H1 (cell line): ENCODE measurements around the gene PLEKHA5. TPM values are rescaled to one million over a fixed set of nuclear protein-coding genes. Genes with fewer than 3 reads are reported as not detected.

Experiments
- CTCF ChIA-PET: fragments of 300-600 bp; sonication (Branson Sonifier 250); formaldehyde crosslinking; loops from one replicate; lab custom pipeline; 2021; ENCODE audit not compliant: partially characterized antibody; lab: Charles Lee
- POLR2A ChIA-PET: fragments of 300-600 bp; sonication (Branson Sonifier 250); formaldehyde crosslinking; loops from one replicate; lab custom pipeline; 2021; ENCODE audit warnings: inconsistent platforms; ENCODE audit not compliant: partially characterized antibody; lab: Charles Lee
- DNase-seq, 2 experiments: peaks; one replicate each; pipeline versions ENCODE4 v3.0.0 to v3.0.0-alpha.2; 2010 to 2022; ENCODE audit warnings: low spot score in 2 of 2, low read depth in 1 of 2, mixed read lengths in 1 of 2
- FAIRE-seq: peaks from 2 replicates; lab custom pipeline; 2011; peaks lifted over from hg19 to GRCh38; lab: Jason Lieb, UNC
- H2AFZ ChIP-seq: 2 replicates; pipeline ENCODE4 v1.8.1; 2012; ENCODE audit warnings: low read length, inconsistent platforms
- H2AK5ac ChIP-seq: 2 replicates; pipeline ENCODE4 v1.6.1; 2013; ENCODE audit warnings: low read depth, low read length
- H2BK120ac ChIP-seq: replicated peaks from 2 replicates; pipeline ENCODE3; 2013; ENCODE audit warnings: low read depth, low read length, inconsistent platforms
- H2BK12ac ChIP-seq: 2 replicates; pipeline ENCODE4 v1.6.1; 2013; ENCODE audit warnings: low read depth, low read length
- H2BK15ac ChIP-seq: 2 replicates; pipeline ENCODE4 v1.6.1; 2013; ENCODE audit warnings: low read length
- H2BK20ac ChIP-seq: 2 replicates; pipeline ENCODE4 v1.6.1; 2013; ENCODE audit warnings: low read length
- H2BK5ac ChIP-seq: 2 replicates; pipeline ENCODE4 v1.6.1; 2013; ENCODE audit warnings: low read depth, low read length
- H3K14ac ChIP-seq: 2 replicates; pipeline ENCODE4 v1.6.1; 2013; ENCODE audit warnings: inconsistent platforms; ENCODE audit not compliant: insufficient read length
- H3K18ac ChIP-seq: 2 replicates; pipeline ENCODE4 v1.6.1; 2013; ENCODE audit warnings: low read length; ENCODE audit errors: extremely low read depth
- H3K23ac ChIP-seq: 2 replicates; pipeline ENCODE4 v1.6.1; 2013; ENCODE audit warnings: inconsistent platforms; ENCODE audit not compliant: insufficient read length
- H3K23me2 ChIP-seq: 2 replicates; pipeline ENCODE4 v1.6.1; 2013; ENCODE audit warnings: low read depth, low read length
- H3K27ac ChIP-seq: 2 replicates; pipeline ENCODE4 v1.6.1; 2011; ENCODE audit warnings: low read depth, low read length, inconsistent platforms
- H3K27me3 ChIP-seq, 4 experiments: replicated peaks in 1 of 4; 1 replicate in 1 of 4; 2 replicates in 3 of 4; pipeline versions ENCODE4 v1.6.1 to v1.8.1; 2011 to 2013; ENCODE audit warnings: low read length in 3 of 4, mild to moderate bottlenecking in 3 of 4, inconsistent platforms in 2 of 4, mixed read lengths in 2 of 4, moderate library complexity in 1 of 4; ENCODE audit not compliant: control insufficient read depth in 3 of 4, insufficient read depth in 3 of 4; ENCODE audit errors: extremely low read depth in 1 of 4
- H3K36me3 ChIP-seq, 4 experiments: 2 replicates each; pipeline versions ENCODE4 v1.6.1 to v1.8.1; 2011 to 2013; ENCODE audit warnings: mild to moderate bottlenecking in 4 of 4, low read length in 3 of 4, moderate library complexity in 2 of 4, control low read depth in 1 of 4, inconsistent platforms in 1 of 4; ENCODE audit not compliant: insufficient read depth in 4 of 4, control insufficient read depth in 2 of 4
- H3K4ac ChIP-seq: replicated peaks from 2 replicates; pipeline ENCODE3; 2013; ENCODE audit warnings: low read length, low read depth, mixed read lengths, inconsistent platforms; ENCODE audit not compliant: insufficient read length
- H3K4me1 ChIP-seq, 4 experiments: replicated peaks in 1 of 4; 1 replicate in 1 of 4; 2 replicates in 3 of 4; pipeline versions ENCODE4 v1.6.1 to v1.8.1; 2011 to 2013; ENCODE audit warnings: low read length in 3 of 4, inconsistent platforms in 2 of 4, mixed read lengths in 1 of 4; ENCODE audit not compliant: insufficient read depth in 4 of 4, control insufficient read depth in 3 of 4
- H3K4me2 ChIP-seq, 2 experiments: 2 replicates each; pipeline versions ENCODE4 v1.6.1 to v1.8.1; 2011 to 2013; ENCODE audit warnings: low read depth in 2 of 2, low read length in 2 of 2, control low read depth in 1 of 2, inconsistent platforms in 1 of 2, mild to moderate bottlenecking in 1 of 2; ENCODE audit not compliant: insufficient read depth in 1 of 2
- H3K4me3 ChIP-seq, 4 experiments: fragments of 200-600, 300-600 bp in 1 of 4; sonication (generic), shearing (Covaris generic), sonication (Bioruptor Twin) in 1 of 4; 2 replicates each; pipeline versions ENCODE4 v1.5.1 to v1.8.1; 2011 to 2016; ENCODE audit warnings: low read length in 4 of 4, low read depth in 3 of 4, control low read depth in 2 of 4, inconsistent platforms in 2 of 4, mild to moderate bottlenecking in 2 of 4, mixed read lengths in 1 of 4, moderate library complexity in 1 of 4; ENCODE audit not compliant: insufficient read depth in 2 of 4; ENCODE audit errors: extremely low read depth in 1 of 4
- H3K56ac ChIP-seq: replicated peaks from 2 replicates; pipeline ENCODE3; 2013; ENCODE audit warnings: low read depth, mild to moderate bottlenecking, mixed read lengths, low read length, inconsistent platforms; ENCODE audit not compliant: insufficient read length
- H3K79me1 ChIP-seq: 2 replicates; pipeline ENCODE4 v1.6.1; 2013; ENCODE audit warnings: low read depth, low read length, control low read depth
- H3K79me2 ChIP-seq, 2 experiments: 2 replicates each; pipeline versions ENCODE4 v1.6.1 to v1.8.1; 2012 to 2013; ENCODE audit warnings: low read length in 2 of 2, mild to moderate bottlenecking in 2 of 2, inconsistent platforms in 1 of 2; ENCODE audit not compliant: insufficient read depth in 2 of 2, control insufficient read depth in 1 of 2
- H3K9ac ChIP-seq, 4 experiments: replicated peaks in 1 of 4; 1 replicate in 1 of 4; 2 replicates in 3 of 4; pipeline versions ENCODE4 v1.6.1 to v1.8.1; 2011 to 2013; ENCODE audit warnings: low read depth in 3 of 4, low read length in 3 of 4, control low read depth in 2 of 4, mild to moderate bottlenecking in 2 of 4, moderate library complexity in 2 of 4, inconsistent platforms in 1 of 4; ENCODE audit errors: extremely low read depth in 1 of 4
- H3K9me3 ChIP-seq, 2 experiments: 2 replicates each; pipeline versions ENCODE4 v1.6.1 to v1.8.1; 2012 to 2013; ENCODE audit warnings: mild to moderate bottlenecking in 2 of 2, moderate library complexity in 2 of 2, control low read depth in 1 of 2, inconsistent platforms in 1 of 2, low read depth in 1 of 2, low read length in 1 of 2, mixed read lengths in 1 of 2; ENCODE audit not compliant: insufficient read depth in 2 of 2
- H4K20me1 ChIP-seq, 2 experiments: replicated peaks in 1 of 2; 2 replicates each; pipeline versions ENCODE3 to v1.8.1; 2011 to 2013; ENCODE audit warnings: inconsistent platforms in 2 of 2, low read length in 2 of 2, mild to moderate bottlenecking in 1 of 2; ENCODE audit not compliant: insufficient read depth in 2 of 2, control insufficient read depth in 1 of 2
- H4K5ac ChIP-seq: 2 replicates; pipeline ENCODE4 v1.6.1; 2013; ENCODE audit warnings: low read length, low read depth, mixed read lengths, inconsistent platforms; ENCODE audit not compliant: insufficient read length
- H4K8ac ChIP-seq: 2 replicates; pipeline ENCODE4 v1.8.0; 2013; ENCODE audit warnings: mild to moderate bottlenecking, moderate library complexity, low read length, inconsistent platforms; ENCODE audit not compliant: insufficient read depth; ENCODE audit errors: extremely low read depth
- H4K91ac ChIP-seq: replicated peaks from 2 replicates; pipeline ENCODE3; 2013; ENCODE audit warnings: low read length, mixed read lengths, inconsistent platforms; ENCODE audit not compliant: insufficient read length
- MAFK ChIP-seq: IDR thresholded peaks from 2 replicates; pipeline ENCODE4 v1.6.1; 2012; ENCODE audit warnings: low read depth, mild to moderate bottlenecking, improper control_type of control experiment, low read length
- TAF7 ChIP-seq: optimal IDR thresholded peaks from 2 replicates; pipeline ENCODE3; 2011; ENCODE audit warnings: low read depth, mild to moderate bottlenecking, inconsistent platforms, low read length, moderate library complexity, borderline replicate concordance
- polyA plus RNA-seq, 7 experiments: library from polyadenylated mRNA; depleted of rRNA in 3 of 7; stranded (reverse) in 5 of 7; unstranded in 2 of 7; fragments of >200 nt in 5 of 7; fragments of 200-250 nt in 2 of 7; gene quantifications; 1 replicate in 5 of 7; 2 replicates in 1 of 7; 4 replicates in 1 of 7; pipeline versions ENCODE4 v1.2.1 to v1.2.3, GENCODE V29; 2011 to 2013; ENCODE audit warnings: missing spikeins in 2 of 7, mixed read lengths in 2 of 7
- total RNA-seq: library from RNA; stranded (reverse); fragmentation: NEBNext Ultra II Directional; extraction: Animal tissue kit (Norgen Biotek cat#: 25700); gene quantifications from 2 replicates; pipeline ENCODE4 v1.2.1, GENCODE V29; 2021

PLEKHA5 gene
- total and polyA plus RNA-seq, 2 of the 8 experiments (the other 6 are each of a cell fraction or from before 2014, with no cell fraction given), result 17.2 to 66.1 TPM

DNA sequence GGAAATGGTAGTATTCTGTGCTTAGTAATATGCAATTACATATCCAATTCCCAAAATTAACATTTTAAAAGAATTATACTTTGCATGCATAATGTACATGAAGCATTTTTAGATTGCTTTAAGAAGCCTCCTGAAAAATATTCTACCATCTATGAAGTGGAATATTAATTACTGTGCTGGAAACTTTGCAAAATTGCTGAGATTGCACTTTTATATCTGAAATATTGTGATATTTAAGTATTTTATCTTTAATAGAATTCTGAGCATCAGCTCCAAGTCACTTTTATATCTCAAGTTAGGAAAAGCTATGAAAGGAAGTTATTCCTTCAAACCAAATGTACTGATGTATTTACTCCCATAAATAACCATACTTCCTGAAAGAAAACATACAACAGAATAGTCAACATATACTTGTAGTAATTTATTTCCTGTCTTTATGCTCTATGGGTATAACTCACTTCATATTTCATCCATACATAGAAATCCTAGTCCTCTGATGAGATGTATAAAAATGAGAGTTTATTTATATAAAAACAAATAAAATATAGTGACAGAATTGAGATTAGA, 152.7 kb downstream of the PLEKHA5 start:
- CTCF ChIA-PET, result interaction anchor here (1.0 kb wide), 1 partner anchor 9 kb away, joined by 3 read pairs; no protein-coding TSS in a partner anchor
- H3K23me2 ChIP-seq, result no peaks in the 10 kb centered on the region

More for the DNA sequence above, 152.7 kb downstream of the PLEKHA5 start:
- no peak overlapping the region for H4K5ac ChIP-seq
- no peak overlapping the region for H2BK20ac ChIP-seq
- no peak overlapping the region for H4K91ac ChIP-seq
- no peak overlapping the region for H3K14ac ChIP-seq
- H3K56ac ChIP-seq, result no peak overlapping the region
- H2AFZ ChIP-seq, result no peak overlapping the region
- no peak overlapping the region for H3K23ac ChIP-seq
- POLR2A ChIA-PET, result no interaction called here
- no peak overlapping the region for H3K27ac ChIP-seq
- no peak overlapping the region for H2BK15ac ChIP-seq
- no peaks in the 10 kb centered on the region for H3K9me3 ChIP-seq
- no peak overlapping the region for H2AK5ac ChIP-seq
- no peaks in the 10 kb centered on the region for H3K4me1 ChIP-seq
- no peaks in the 10 kb centered on the region; the same call in 1 of the 2 replicates for H3K79me1 ChIP-seq
- no peak for DNase-seq
- H3K36me3 ChIP-seq, result peaks cover 0 to 46% (median 15%) of the 10 kb centered on the region in 4 experiments; a peak in 6 of 8 replicates
- H4K20me1 ChIP-seq, result no peaks in the 10 kb centered on the region
- no peaks in the 10 kb centered on the region for H3K79me2 ChIP-seq
- H2BK120ac ChIP-seq, result no peak overlapping the region
- H3K4ac ChIP-seq, result no peak overlapping the region
- H2BK12ac ChIP-seq, result no peak overlapping the region
- FAIRE-seq, result no peak
- TF ChIP-seq MAFK, result peak; percentile 92; the same call in 1 of the 2 replicates
- no peak for TF ChIP-seq TAF7
- no peak overlapping the region for H3K4me2 ChIP-seq
- H3K27me3 ChIP-seq, result no peaks in the 10 kb centered on the region
- no peak overlapping the region for H3K4me3 ChIP-seq
- H4K8ac ChIP-seq, result no peak overlapping the region
- no peak overlapping the region for H3K9ac ChIP-seq
- H2BK5ac ChIP-seq, result no peak overlapping the region
- H3K18ac ChIP-seq, result no peak overlapping the region
